ENCODE data around the gene ARMC9.
"Not testable (repeated sequence)": the region's sequence is repeated elsewhere in the genome, so short reads cannot be mapped to it uniquely, and the experiment has no call there.

The ARMC9 gene

DNA sequence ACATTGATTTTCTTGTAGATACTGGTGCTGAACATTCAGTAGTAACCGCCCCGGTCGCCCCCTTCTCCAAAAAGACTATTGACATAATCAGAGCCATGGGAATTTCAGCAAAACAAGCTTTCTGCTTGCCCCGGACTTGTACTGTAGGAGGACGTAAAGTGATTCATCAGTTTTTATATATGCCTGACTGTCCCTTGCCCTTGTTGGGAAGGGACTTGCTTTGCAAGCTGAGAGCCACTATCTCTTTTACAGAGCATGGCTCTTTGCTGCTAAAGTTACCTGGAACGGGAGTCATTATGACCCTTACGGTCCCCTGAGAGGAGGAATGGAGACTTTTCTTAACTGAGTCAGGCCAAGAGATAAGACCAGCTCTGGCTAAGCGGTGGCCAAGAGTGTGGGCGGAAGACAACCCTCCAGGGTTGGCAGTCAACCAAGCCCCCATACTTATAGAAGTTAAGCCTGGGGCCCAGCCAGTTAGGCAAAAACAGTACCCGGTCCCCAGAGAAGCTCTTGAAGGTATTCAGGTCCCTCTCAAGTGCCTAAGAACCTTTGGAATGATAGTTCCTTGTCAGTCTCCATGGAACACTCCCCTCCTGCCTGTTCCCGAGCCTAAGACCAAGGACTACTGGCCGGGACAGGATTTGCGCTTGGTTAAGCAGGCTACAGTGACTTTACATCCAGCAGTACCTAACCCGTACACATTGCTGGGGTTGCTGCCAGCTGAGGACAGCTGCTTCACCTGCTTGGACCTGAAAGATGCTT lies 205.2 kb downstream of the ARMC9 start:
- DNase-seq, result not testable (repeated sequence)

DNA sequence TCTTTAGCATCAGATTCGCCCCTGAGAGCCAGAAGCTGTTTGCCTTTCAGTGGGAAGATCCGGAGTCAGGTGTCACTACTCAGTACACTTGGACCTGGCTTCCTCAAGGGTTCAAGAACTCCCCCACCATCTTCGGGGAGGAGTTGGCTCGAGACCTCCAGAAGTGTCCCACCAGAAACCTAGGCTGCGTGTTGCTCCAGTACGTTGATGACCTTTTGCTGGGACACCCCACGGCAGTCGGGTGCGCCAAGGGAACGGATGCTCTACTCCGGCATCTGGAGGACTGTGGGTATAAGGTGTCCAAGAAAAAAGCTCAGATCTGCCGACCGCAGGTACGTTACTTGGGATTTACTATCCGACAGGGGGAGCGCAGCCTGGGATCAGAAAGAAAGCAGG lies 205.8 kb downstream of the ARMC9 start:
- not testable (repeated sequence) for DNase-seq

DNA sequence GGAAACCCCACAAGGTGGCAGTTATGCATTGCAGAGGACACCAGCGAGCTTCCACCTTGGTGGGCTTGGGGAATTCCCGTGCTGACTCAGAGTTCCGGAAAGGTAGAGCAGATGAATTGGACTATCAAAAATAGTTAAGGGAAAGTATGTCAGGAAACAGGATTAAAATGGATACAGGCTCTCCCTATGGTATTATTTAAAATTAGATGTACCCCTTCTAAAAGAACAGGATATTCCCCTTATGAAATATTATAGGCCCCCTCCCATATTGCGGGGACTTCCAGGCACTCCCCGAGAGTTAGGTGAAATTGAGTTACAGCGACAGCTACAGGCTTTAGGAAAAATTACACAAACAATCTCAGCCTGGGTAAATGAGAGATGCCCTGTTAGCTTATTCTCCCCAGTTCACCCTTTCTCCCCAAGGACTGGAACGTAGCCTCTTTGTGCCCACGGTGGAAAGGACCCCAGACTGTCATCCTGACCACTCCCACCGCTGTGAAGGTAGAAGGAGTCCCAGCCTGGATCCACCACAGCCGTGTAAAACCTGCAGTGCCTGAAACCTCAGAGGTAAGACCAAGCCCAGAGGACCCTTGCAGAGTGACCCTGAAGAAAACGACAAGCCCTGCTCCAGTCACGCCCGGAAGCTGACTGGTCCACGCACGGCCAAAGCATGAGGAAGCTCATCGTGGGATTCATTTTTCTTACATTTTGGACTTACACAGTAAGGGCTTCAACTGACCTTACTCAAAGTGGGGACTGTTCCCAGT lies 207.4 kb downstream of the ARMC9 start:
- not testable (repeated sequence) for DNase-seq

DNA sequence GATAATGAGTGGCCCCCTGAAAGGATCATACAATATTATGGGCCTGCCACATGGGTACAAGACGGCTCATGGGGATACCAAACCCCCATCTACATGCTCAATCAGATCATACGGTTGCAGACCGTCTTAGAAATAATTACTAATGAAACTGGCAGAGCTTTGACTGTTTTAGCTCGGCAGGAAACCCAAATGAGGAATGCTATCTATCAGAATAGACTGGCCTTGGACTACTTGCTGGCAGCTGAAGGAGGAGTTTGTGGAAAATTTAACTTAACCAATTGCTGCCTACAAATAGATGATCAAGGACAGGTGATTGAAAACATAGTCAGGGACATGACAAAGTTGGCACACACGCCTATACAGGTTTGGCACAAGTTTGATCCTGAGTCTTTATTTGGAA lies 209.3 kb downstream of the ARMC9 start:
- DNase-seq, result not testable (repeated sequence)

DNA sequence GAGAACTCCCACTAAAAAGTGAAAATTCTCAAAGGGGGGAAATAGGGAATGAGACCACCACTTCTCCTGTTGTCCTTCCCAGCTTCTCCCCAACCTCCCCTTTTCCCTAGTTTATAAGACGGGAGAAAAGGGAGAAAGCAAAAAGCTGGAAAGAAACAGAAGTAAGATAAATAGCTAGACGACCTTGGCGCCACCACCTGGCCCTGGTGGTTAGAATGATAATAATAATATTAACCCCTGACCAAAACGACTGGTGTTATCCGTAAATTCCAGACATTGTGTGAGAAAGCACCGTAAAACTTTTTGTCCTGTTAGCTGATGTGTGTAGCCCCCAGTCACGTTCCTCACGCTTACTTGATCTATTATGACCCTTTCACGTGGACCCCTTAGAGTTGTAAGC lies 209.9 kb downstream of the ARMC9 start:
- not testable (repeated sequence) for DNase-seq

DNA sequence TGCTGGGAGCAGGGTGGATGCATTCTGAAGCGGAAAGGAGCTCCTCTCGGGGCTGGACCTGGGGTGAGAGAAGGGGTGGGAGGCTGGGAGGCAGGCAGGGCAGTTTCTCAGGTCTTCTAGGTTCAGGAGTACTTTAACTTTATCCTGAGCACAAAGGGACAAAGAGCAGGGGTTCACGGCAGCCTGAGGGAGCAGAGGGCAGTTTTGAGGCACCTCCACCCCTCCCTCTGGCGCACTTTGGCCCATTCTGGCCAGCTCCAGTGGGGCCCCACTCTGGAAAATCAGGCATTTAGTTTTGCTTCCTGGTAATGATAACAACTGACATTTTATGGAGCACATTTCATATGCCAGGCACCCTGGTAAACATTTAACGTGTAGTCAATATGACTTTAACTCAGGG lies 211.3 kb downstream of the ARMC9 start:
- no peak for DNase-seq

DNA sequence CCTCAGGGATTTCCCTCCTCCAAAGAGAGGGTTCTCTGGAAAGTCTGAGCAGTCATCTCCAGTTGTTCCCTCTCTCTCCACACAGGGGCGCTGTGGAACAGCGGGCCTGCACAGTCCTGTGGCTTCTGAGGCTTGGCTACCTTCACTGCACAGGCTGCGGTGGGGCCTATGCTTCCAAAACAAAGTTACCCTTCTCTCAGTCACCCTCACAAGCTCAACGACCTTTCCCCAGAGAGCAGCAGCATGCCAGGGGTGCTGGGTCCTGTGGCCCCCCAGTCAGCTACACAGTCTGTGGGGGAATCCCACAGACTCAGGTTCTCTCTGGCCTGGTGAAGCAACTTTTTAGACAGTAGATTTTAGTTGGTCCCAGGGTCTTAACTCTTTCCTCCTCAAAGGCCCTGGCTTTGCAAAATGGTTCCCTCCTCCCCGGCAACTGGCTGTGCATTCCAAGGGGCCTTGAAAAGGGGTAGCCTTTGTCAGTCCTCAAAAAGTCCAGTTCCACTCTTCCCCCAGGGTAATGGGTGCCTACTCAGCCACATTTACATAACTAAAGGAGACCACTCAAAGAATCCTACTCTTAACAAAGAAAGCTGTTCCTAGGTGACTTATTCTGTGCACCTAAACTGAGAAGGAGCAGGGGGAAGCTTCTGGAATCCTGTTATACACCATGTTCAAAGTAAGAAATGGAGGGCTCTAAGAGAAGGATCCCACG lies 212.0 kb downstream of the ARMC9 start:
- DNase-seq, result no peak

DNA sequence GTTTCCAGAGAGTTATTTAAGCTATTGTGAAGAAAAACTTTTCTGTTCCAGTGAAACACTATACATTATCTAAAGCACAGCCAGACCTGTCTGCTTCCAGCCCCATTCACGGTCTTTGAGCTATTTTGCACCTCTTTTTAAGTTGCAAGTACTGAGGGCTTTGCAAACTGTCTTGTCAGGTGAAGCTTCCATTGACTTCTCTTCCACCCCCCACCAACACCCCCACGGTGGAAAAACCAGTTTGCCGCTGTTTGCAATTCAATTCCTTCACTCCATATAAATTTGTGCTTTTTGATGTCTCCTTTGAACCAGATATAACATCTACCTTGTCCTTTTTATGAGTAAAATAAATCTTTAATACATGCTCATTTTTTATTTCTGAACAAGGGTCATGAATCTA lies 212.8 kb downstream of the ARMC9 start:
- no peak for DNase-seq

DNA sequence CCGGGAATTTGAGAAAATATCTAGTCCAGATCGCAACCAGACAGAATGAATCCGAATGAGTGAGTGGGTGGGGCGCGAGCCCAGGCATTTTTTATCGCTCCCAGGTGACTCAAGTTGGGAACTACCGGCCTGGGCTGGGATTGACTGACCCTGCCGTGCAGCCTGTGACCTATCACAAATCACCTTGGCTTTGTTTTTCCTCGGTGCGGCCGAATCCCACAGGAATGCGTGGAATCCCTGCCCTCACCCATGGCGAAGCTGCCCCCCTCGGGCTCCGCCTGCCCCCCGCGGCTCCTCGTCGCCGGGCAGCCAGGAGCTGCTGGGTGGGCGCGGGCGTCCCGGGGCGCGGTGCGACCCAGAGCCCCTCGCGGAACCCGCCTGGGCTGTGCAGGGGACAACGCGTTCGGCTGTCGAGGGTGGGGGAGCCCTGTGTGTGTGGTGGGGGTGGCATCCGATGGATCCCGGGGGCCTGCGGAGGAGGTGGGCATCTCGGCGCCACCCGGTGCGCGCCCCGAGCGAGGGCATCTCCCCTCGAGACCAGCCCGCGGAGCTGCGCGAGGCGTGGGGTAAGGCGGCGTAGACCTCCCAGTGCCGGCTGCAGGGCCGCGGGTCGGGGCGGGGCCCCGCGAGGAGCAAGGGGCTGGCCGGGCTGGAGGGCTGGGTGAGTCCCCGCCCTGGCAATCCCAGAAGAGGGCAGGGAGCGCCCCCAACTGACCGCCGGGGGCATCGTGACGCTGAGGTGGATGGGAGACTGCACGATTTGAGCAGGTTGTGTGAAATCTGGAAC lies 213.6 kb downstream of the ARMC9 start:
- DNase-seq, result peak; percentile 56 to 77

DNA sequence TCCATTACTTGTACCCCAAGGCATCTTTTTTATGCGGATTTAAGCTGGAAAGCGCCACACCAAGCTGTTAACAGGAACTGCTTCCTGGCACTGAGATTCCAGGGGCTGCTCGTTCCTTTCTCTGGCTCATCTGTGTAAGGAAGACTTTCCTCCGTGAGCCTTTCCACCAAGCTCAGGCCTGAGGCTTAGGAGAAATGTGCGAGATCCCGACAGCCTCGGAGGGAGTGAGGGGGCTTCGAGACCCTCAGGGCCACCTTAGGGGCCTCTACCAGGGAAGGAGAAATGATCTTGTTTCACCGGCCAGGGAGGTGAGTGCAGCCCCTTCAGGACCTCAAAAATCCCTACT lies 214.2 kb downstream of the ARMC9 start:
- DNase-seq, result no peak

DNA sequence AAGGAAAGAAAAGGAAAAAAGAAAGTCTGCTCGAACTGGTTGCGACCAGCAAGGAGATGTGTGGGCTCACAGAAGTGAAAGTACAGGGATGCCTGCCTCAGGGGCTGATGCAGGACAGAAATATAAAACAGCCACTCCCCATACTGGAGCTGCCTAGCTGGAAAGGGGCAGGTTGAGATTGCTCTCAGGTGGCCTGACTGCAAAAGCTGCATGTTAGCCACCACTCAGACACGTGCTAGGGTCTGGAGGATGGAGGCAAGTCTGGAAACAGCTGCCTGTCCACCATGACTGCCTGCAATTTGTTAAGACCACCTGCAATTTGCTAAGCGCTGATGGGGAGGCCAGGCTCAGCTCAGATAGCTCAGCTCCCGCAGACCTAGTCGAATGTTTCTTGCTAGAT lies 215.0 kb downstream of the ARMC9 start:
- DNase-seq, result no peak

DNA sequence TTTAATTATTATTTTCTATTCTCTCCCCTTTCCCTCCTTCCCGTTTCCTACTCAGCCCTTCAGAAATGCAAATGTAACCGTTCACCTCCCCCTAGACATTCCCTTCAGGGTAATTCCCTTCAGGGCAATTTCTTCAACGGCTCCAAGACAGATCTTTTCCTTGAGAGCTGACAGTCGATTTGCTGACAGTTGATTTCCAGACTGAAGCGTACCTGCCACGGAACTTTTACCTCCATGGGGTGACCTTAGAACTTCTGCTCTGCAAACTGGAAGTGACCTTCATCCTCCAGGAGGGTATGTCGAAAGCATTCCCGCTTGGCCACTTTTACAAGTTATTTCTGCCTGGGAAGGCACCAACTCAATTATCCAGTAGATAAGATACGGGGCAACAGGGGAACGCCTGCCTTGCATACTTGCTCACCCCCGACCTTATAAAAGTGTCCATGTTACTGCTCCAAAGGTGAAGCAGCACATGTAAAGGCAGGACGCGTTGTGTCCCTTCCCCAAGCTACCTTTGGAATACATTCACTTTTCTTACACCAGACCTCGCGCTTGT lies 215.6 kb downstream of the ARMC9 start:
- DNase-seq, result no peak

DNA sequence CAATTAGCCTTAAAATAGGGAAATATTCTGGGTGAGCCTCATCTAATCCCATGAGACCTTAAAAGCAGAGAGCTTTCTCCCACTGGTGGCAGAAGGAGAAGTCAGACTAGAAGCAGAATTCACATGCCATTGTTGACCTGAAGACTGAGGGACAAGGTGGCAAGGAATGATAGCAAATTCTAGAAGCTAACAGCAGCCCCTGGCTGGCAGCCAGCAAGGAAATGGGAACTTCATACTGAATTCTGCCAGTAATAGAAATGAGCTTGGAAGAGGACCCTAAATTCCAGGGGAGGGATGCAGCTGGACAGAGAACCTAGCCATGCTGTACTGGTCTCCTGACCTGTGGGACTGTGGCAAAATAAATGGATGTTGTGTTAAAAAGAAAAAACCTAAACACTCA lies 216.6 kb downstream of the ARMC9 start:
- no peak for DNase-seq

DNA sequence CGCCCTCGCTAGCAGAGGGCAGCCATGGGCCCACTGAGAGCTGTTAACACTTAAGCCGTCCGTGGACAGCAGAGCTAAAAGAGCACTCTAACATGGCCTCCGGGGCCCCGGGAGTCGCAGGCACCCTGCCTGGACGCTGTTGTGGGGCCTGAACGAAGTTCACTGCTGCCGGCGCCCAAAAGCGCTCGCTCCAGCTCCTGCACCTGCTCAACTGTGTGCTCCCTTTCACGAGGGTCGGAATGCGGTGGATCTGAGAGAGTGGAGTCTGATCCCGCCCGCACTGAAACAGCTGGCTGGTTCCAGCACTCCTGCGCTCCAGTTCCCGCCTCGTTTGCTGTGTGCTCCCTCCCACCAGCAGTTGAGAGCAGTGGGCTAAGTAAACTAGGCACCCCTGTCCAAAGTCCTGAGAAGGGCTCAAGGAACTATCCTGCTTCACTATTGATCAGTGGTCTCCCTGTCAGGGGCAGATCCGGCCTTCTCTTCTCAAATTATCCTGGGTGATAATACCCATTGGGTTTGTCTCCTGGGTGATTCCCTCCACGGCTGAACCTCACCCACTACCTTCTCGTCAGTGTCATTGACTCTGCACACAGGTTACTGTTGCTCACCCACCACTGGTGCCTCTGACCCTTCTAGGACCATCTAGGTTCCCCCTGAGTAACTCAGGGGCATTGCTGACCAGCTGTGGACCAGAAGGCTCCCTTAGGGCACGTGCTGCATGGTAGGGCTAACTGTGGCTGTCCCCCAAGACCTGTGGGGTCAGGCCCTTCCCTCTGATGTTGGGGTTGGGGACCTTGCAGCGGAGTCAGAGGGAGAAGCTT lies 220.6 kb downstream of the ARMC9 start:
- DNase-seq, result no peak

DNA sequence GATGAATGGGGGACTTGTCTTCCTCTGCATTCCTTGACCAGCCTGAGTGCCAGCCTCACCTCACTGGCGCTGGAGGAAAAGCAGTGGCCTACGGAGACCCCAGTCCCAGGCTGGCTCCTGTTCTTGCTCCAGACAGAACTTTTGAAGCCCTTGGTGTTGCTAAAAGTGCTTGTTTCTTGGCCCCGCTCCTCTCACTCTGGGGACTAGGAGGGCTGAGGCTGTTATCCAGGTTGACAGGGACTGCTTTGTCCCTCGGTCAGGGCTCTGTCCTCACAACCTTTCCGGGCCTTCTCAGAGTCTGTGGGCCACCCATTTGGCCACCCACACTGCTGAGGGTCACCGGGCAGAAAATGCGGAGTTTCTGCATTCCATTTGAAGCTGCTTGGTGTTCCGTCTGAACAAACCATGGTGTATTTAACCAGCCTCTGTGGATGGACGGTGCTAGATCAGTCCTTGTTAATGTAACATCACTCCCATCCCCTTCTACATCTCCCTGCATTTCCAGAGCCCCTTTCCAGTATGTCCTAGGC lies 222.7 kb downstream of the ARMC9 start:
- no peak for DNase-seq

DNA sequence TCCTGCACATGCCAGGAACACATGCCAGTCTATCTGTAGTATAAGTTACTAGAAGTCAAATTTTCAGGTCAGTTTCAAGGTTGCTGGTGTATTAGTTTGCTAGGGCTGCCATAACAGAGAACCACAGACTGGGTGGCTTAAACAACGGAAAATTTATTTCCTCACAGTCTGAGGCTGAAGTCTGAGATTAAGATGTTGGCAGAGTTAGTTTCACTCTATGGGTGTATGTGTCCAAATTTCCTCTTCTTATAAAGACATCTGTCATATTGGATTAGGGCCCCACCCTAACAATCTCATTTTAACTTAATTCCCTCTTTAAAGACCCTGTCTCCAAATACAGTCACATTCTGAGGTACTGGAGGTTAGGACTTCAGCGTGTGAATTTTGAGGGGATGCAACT lies 223.6 kb downstream of the ARMC9 start:
- DNase-seq, result no peak

DNA sequence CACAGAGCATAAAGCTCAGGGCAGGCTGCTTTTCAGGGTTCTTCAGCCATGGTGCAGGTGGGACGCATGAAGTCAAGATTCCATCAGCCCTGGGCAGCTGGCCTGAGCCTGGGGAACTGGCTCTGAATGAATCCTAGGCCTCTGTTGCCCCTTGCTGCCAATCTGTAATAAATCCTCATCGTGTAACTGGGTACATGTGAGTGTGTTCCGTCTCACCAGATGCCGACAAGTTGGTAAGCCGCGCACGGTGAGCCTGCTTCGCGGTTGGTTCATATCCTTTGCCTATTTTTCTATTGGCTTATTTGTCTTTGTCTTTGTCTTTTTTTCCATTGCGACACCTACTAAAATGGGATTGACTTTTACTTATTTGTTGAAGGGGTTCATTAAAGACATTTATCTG lies 224.7 kb downstream of the ARMC9 start:
- DNase-seq, result no peak
